Measurements from ENCODE around the gene AFDN. TPM values are rescaled to one million over a fixed set of nuclear protein-coding genes. Genes with fewer than 3 reads are reported as not detected.

Gene AFDN
- total RNA-seq, 1 donor from 2014 or later: 357 TPM

DNA sequence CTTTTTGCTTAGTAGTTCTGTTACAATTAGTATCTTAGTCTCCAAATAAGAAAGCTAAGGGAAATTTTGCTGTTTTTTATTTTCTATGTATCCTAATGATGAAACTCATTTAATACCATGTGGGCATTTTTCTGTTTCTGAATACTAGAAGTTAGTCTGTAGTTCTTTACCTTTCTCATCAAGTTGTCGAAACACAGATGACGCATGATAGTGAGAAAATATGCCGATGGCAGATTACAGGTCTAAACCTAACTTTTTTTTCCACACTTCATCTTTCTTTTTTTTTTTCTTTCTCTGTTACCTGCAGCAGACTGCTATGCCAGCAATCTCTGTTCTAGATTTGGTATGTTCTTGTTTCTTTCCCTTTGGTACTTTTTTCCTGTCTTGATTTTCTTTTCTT, 127.4 kb downstream of the AFDN start:
- Mint-ChIP-seq H3K4me3 (no peak overlapping the region), H3K27ac (no peak overlapping the region), H3K9me3 (no peaks in the 10 kb centered on the region), H3K4me1 (no peaks in the 10 kb centered on the region), H3K36me3 (peaks cover 39% of the 10 kb centered on the region), H3K27me3 (ENCODE audit: insufficient read depth, low read depth) (no peaks in the 10 kb centered on the region)
- H3K4me1 ChIP-seq: no peaks in the 10 kb centered on the region
- H2AFZ ChIP-seq (replicated peaks): no peak overlapping the region
- H3K36me3 ChIP-seq: peaks cover 6% of the 10 kb centered on the region
- no peaks in the 10 kb centered on the region for H3F3A ChIP-seq (ENCODE audit: low read depth)
- DNase-seq (ENCODE audit: low spot score): no peak
- peak overlapping the region; percentile 5 for H3K27ac ChIP-seq
- H3K27me3 ChIP-seq: no peaks in the 10 kb centered on the region
- H4K20me1 ChIP-seq (ENCODE audit: low read depth): peaks cover 17% of the 10 kb centered on the region
- TF ChIP-seq EZH2 (IDR thresholded peaks at IDR 0.05) (no peak), EZH2phosphoT487 (IDR thresholded peaks at IDR 0.05) (no peak)
- TF ChIP-seq, protein P1, sequence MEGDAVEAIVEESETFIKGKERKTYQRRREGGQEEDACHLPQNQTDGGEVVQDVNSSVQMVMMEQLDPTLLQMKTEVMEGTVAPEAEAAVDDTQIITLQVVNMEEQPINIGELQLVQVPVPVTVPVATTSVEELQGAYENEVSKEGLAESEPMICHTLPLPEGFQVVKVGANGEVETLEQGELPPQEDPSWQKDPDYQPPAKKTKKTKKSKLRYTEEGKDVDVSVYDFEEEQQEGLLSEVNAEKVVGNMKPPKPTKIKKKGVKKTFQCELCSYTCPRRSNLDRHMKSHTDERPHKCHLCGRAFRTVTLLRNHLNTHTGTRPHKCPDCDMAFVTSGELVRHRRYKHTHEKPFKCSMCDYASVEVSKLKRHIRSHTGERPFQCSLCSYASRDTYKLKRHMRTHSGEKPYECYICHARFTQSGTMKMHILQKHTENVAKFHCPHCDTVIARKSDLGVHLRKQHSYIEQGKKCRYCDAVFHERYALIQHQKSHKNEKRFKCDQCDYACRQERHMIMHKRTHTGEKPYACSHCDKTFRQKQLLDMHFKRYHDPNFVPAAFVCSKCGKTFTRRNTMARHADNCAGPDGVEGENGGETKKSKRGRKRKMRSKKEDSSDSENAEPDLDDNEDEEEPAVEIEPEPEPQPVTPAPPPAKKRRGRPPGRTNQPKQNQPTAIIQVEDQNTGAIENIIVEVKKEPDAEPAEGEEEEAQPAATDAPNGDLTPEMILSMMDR (IDR thresholded peaks at IDR 0.05): no peak
- no peaks in the 10 kb centered on the region for H3K9me3 ChIP-seq (ENCODE audit: low read depth)
- peaks cover 43% of the 10 kb centered on the region for H3K79me2 ChIP-seq (ENCODE audit: low read depth)
- H3K9ac ChIP-seq: no peak overlapping the region
- no peak overlapping the region for H3K4me2 ChIP-seq
- no peak overlapping the region for H3K4me3 ChIP-seq

DNA sequence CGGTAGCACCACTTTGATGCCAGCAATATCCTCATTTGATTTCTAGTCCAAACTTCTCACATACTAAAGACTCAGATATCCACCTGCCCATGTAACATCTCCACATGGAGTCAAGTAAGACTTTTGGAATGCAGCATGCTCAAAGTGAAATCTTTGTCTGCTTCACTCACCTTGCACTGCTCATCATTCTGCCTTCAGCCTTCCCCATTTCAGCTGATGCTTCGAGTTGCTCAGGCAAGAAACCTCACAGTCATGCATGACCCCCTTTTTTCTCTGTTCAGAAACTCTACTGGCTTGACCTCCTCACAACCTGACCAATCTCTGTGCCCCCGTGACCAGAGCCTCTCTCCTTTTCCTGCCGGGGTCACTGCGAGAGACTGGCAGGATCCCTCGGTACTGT, 129.8 kb downstream of the AFDN start:
- Histone ChIP-seq H3K4me1 (no peaks in the 10 kb centered on the region), H3K36me3 (peaks cover 6% of the 10 kb centered on the region), H2AFZ (replicated peaks) (no peak overlapping the region), H3K27ac (no peak overlapping the region), H3K4me2 (no peak overlapping the region), H4K20me1 (ENCODE audit: low read depth) (peaks cover 25% of the 10 kb centered on the region), H3K9me3 (ENCODE audit: low read depth) (no peaks in the 10 kb centered on the region), H3F3A (ENCODE audit: low read depth) (no peaks in the 10 kb centered on the region), H3K9ac (no peak overlapping the region), H3K27me3 (no peaks in the 10 kb centered on the region), H3K79me2 (ENCODE audit: low read depth) (peaks cover 62% of the 10 kb centered on the region), H3K4me3 (no peak overlapping the region)
- Mint-ChIP-seq H3K9me3 (no peaks in the 10 kb centered on the region), H3K36me3 (peaks cover 29% of the 10 kb centered on the region), H3K27me3 (ENCODE audit: insufficient read depth, low read depth) (peaks cover under 1% of the 10 kb centered on the region), H3K27ac (no peak overlapping the region), H3K4me1 (no peaks in the 10 kb centered on the region), H3K4me3 (no peak overlapping the region)
- TF ChIP-seq EZH2 (IDR thresholded peaks at IDR 0.05) (no peak), EZH2phosphoT487 (IDR thresholded peaks at IDR 0.05) (no peak)
- TF ChIP-seq, protein P1 (IDR thresholded peaks at IDR 0.05): no peak
- no peak for DNase-seq (ENCODE audit: low spot score)

DNA sequence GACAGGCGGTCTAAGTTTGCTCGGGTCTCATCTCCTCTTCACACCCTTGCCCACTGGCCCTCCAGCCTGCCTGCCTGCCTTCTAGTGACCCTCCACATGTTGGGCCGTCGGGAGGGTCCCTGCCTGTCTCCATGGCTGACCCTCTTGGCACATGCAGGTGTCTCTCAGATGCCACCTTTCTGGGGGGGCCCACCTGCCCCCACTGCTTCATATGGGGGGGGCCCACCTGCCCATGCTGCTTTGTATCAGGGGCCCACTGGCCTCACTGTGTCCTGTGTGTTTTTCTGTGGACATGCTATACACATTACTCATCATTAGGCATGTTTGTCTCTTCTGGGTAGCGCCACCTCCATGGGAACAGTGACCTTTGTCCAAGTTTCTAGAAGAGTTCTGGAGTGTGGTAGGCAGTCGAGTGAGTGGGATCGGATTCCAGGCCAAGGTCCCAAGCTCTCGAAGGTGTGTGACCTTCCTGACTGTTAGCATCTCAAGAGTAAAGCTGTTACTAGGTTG, 130.3 kb downstream of the AFDN start:
- Histone ChIP-seq H3K4me1 (no peaks in the 10 kb centered on the region), H3K4me2 (no peak overlapping the region), H3K9ac (no peak overlapping the region), H3K36me3 (peaks cover 6% of the 10 kb centered on the region), H4K20me1 (ENCODE audit: low read depth) (peaks cover 25% of the 10 kb centered on the region), H3K4me3 (no peak overlapping the region), H3K9me3 (ENCODE audit: low read depth) (no peaks in the 10 kb centered on the region), H2AFZ (replicated peaks) (no peak overlapping the region), H3K79me2 (ENCODE audit: low read depth) (peaks cover 65% of the 10 kb centered on the region), H3K27me3 (no peaks in the 10 kb centered on the region), H3F3A (ENCODE audit: low read depth) (no peaks in the 10 kb centered on the region), H3K27ac (no peak overlapping the region)
- H3K4me3 Mint-ChIP-seq: no peak overlapping the region
- H3K36me3 Mint-ChIP-seq: peaks cover 26% of the 10 kb centered on the region
- DNase-seq (ENCODE audit: low spot score): no peak
- TF ChIP-seq EZH2phosphoT487 (IDR thresholded peaks at IDR 0.05): no peak
- TF ChIP-seq EZH2 (IDR thresholded peaks at IDR 0.05): no peak
- TF ChIP-seq, protein P1 (IDR thresholded peaks at IDR 0.05): no peak
- H3K4me1 Mint-ChIP-seq: no peaks in the 10 kb centered on the region
- H3K27ac Mint-ChIP-seq: no peak overlapping the region
- H3K9me3 Mint-ChIP-seq: no peaks in the 10 kb centered on the region
- H3K27me3 Mint-ChIP-seq (ENCODE audit: insufficient read depth, low read depth): peaks cover 3% of the 10 kb centered on the region

Measured in neural progenitor cell (in vitro differentiated cells).